SK-N-SH treated with all-trans-retinoic acid at 6 μM for 48 hours (cell line): Measurements from ENCODE around the gene NFATC4.

ENCODE experiments used
- ATAC-seq: fragments of 200-7000 bp; cut with Tn5 transposase; 3 replicates; pipeline ENCODE4 v1.9.1; 2020; ENCODE audit warnings: mild to moderate bottlenecking, moderate library complexity
- BACH2 ChIP-seq: fragments of 250-450 bp; sonication (Bioruptor Pico); IDR thresholded peaks from 2 replicates; pipeline ENCODE4 v1.9.0; 2021; ENCODE audit warnings: mild to moderate bottlenecking, borderline replicate concordance
- CSDC2 ChIP-seq: fragments of 250-450 bp; sonication (Bioruptor Pico); IDR thresholded peaks from 2 replicates; pipeline ENCODE4 v1.5.0; 2020; ENCODE audit warnings: mild to moderate bottlenecking, moderate library complexity
- ISL1 ChIP-seq: fragments of 250-450 bp; sonication (Bioruptor Pico); IDR thresholded peaks from 2 replicates; pipeline ENCODE4 v2.1.2; 2022; ENCODE audit warnings: mild to moderate bottlenecking, moderate library complexity
- PPARA ChIP-seq: fragments of 250-450 bp; sonication (Bioruptor Pico); IDR thresholded peaks from 2 replicates; pipeline ENCODE4 v1.5.0; 2020; ENCODE audit warnings: mild to moderate bottlenecking, borderline replicate concordance
- RARB ChIP-seq: fragments of 250-450 bp; sonication (Bioruptor Pico); IDR thresholded peaks from 2 replicates; pipeline ENCODE4 v1.8.0; 2021; ENCODE audit warnings: mild to moderate bottlenecking, moderate library complexity
- TCF4 ChIP-seq: fragments of 250-450 bp; sonication (Bioruptor Pico); IDR thresholded peaks from 2 replicates; pipeline ENCODE4 v1.8.0; 2021; ENCODE audit warnings: mild to moderate bottlenecking, moderate library complexity, borderline replicate concordance
- ZC3H10 ChIP-seq: fragments of 250-450 bp; sonication (Bioruptor Pico); IDR thresholded peaks from 2 replicates; pipeline ENCODE4 v1.5.1; 2021; ENCODE audit warnings: mild to moderate bottlenecking, moderate library complexity
- ZFP30 ChIP-seq: fragments of 450-650 bp; formaldehyde crosslinking; IDR thresholded peaks from 2 replicates; pipeline ENCODE4 v1.5.0; 2022; ENCODE audit warnings: mild to moderate bottlenecking, moderate library complexity
- ZNF565 ChIP-seq: fragments of 450-650 bp; formaldehyde crosslinking; conservative IDR thresholded peaks from 2 replicates; pipeline ENCODE4 v1.5.0; 2020; ENCODE audit warnings: low read depth, mild to moderate bottlenecking, moderate library complexity
- ZNF70 ChIP-seq: fragments of 450-650 bp; formaldehyde crosslinking; IDR thresholded peaks from 2 replicates; pipeline ENCODE4 v1.5.0; 2020; ENCODE audit warnings: mild to moderate bottlenecking, moderate library complexity
- TF ChIP-seq, protein P1 (sequence below): fragments of 250-450 bp; sonication (Bioruptor Pico); IDR thresholded peaks from 2 replicates; pipeline ENCODE4 v1.8.0; 2020; ENCODE audit warnings: mild to moderate bottlenecking, moderate library complexity, borderline replicate concordance
- TF ChIP-seq, protein P2 (sequence below): fragments of 250-450 bp; sonication (Bioruptor Pico); IDR thresholded peaks from 2 replicates; pipeline ENCODE4 v1.5.0; 2020; ENCODE audit warnings: mild to moderate bottlenecking, moderate library complexity
- TF ChIP-seq, protein P3 (sequence below): fragments of 250-450 bp; sonication (Bioruptor Pico); IDR thresholded peaks from 2 replicates; pipeline ENCODE4 v1.5.1; 2021; ENCODE audit warnings: mild to moderate bottlenecking, moderate library complexity
- TF ChIP-seq, protein P4 (sequence below): fragments of 250-450 bp; sonication (Bioruptor Pico); IDR thresholded peaks from 2 replicates; pipeline ENCODE4 v1.8.0; 2021; ENCODE audit warnings: low read depth, mild to moderate bottlenecking, moderate library complexity, borderline replicate concordance

Gene NFATC4

DNA sequence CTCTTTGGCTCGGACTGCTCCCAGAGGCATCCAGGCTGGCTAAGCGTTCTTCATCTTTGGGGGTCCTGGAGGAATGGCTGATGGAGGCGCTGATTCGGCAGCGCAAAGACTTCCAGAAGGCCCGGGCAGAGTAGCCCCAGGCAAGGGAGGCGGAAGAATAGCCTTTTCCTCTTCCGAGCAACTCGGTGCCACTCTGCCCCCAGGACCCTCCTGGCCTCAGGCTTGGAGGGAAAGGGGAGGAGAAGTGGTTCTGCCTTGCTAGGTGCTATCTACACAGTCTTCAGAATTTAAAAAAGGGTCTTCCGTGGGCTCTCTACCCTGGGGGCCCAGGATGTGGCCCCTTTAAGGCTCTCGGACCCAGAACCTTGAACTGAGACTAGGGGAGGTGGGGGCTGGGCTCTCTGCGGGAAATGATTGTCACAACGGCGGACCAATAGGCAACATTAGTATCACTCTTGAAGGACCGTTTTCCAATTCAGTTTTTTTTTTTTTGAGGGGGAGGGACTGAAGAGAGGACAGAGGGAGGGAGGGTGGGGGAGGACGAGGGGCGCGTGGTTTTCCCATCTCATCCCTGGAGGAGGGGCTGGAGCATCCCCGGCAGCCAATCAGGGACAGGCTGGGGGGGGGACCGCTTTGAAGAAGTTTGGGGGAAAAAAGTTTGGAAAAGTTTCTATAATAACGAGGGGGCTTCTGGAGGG, at the start of gene NFATC4:
Gene NFATC4, plus strand, starts transcription at position 671 of the 698 bp plus-strand sequence. CDS start 157 bp downstream, outside the sequence.
- no peak for TF ChIP-seq ZC3H10 (CRISPR knock-in tag)
- ATAC-seq, result peak; percentile 39

DNA sequence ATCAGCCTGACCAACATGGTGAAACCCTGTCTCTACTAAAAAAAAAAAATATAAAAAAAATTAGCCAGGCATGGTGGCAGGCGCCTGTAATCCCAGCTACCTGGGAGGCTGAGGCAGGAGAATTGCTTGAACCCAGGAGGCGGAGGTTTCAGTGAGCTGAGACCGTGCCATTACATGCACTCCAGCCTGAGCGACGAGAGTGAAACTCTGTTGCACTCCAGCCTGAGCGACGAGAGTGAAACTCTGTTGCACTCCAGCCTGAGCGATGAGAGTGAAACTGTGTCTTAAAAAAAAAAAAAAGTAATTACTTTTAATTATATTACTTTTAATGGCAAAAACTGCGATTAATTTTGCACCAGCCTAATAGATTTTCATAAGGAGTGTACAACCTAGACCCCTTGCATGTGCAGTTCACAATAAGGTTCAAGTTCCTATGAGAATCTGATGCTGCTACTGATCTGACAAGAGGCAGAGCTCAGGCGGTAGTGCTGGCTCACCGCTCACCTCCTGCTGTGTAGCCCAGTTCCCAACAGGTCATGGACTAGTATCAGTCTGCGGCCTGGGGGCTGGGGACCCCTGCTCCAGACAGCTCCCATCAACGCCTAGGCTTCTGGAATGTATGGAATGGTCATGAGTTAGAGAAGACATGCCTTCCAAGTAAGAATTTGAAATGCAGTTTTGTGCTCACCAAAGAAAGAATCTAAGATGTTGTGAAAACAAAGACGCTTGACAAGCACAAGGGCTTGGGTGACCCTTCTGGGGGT, 46.6 kb upstream of the NFATC4 start:
- no peak for TF ChIP-seq ZC3H10 (CRISPR knock-in tag)
- no peak for ATAC-seq

DNA sequence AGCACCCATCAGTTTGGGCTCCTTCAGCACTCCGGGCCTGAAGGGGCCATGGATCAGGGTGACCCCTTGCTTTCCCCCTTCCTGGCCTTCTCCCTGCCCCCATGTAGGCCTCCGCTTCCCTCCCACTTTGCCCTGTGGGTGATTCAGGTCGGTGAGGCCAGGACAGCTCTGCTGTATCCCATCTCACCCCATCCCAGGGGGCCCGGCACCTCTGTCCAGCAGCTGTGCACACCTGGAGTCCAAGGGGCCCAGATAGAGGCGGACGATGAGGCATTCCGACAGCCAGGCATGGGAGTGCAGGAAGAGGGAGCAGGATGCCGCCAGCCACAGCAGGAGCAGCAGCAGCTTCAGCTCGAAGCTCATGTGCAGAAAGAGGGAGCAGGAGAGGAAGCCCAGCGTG, 45.3 kb upstream of the NFATC4 start:
- no peak for TF ChIP-seq ZC3H10 (CRISPR knock-in tag)
- no peak for TF ChIP-seq BACH2
- TF ChIP-seq, protein P1, sequence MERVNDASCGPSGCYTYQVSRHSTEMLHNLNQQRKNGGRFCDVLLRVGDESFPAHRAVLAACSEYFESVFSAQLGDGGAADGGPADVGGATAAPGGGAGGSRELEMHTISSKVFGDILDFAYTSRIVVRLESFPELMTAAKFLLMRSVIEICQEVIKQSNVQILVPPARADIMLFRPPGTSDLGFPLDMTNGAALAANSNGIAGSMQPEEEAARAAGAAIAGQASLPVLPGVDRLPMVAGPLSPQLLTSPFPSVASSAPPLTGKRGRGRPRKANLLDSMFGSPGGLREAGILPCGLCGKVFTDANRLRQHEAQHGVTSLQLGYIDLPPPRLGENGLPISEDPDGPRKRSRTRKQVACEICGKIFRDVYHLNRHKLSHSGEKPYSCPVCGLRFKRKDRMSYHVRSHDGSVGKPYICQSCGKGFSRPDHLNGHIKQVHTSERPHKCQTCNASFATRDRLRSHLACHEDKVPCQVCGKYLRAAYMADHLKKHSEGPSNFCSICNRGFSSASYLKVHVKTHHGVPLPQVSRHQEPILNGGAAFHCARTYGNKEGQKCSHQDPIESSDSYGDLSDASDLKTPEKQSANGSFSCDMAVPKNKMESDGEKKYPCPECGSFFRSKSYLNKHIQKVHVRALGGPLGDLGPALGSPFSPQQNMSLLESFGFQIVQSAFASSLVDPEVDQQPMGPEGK (CRISPR knock-in tag), result no peak
- no peak for TF ChIP-seq PPARA (CRISPR knock-in tag)
- no peak for TF ChIP-seq TCF4
- TF ChIP-seq ZFP30 (CRISPR knock-in tag), result no peak
- TF ChIP-seq, protein P2, sequence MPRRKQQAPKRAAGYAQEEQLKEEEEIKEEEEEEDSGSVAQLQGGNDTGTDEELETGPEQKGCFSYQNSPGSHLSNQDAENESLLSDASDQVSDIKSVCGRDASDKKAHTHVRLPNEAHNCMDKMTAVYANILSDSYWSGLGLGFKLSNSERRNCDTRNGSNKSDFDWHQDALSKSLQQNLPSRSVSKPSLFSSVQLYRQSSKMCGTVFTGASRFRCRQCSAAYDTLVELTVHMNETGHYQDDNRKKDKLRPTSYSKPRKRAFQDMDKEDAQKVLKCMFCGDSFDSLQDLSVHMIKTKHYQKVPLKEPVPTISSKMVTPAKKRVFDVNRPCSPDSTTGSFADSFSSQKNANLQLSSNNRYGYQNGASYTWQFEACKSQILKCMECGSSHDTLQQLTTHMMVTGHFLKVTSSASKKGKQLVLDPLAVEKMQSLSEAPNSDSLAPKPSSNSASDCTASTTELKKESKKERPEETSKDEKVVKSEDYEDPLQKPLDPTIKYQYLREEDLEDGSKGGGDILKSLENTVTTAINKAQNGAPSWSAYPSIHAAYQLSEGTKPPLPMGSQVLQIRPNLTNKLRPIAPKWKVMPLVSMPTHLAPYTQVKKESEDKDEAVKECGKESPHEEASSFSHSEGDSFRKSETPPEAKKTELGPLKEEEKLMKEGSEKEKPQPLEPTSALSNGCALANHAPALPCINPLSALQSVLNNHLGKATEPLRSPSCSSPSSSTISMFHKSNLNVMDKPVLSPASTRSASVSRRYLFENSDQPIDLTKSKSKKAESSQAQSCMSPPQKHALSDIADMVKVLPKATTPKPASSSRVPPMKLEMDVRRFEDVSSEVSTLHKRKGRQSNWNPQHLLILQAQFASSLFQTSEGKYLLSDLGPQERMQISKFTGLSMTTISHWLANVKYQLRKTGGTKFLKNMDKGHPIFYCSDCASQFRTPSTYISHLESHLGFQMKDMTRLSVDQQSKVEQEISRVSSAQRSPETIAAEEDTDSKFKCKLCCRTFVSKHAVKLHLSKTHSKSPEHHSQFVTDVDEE (CRISPR knock-in tag), result no peak
- TF ChIP-seq, protein P3, sequence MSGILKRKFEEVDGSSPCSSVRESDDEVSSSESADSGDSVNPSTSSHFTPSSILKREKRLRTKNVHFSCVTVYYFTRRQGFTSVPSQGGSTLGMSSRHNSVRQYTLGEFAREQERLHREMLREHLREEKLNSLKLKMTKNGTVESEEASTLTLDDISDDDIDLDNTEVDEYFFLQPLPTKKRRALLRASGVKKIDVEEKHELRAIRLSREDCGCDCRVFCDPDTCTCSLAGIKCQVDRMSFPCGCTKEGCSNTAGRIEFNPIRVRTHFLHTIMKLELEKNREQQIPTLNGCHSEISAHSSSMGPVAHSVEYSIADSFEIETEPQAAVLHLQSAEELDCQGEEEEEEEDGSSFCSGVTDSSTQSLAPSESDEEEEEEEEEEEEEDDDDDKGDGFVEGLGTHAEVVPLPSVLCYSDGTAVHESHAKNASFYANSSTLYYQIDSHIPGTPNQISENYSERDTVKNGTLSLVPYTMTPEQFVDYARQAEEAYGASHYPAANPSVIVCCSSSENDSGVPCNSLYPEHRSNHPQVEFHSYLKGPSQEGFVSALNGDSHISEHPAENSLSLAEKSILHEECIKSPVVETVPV (CRISPR knock-in tag), result no peak
- no peak for TF ChIP-seq ISL1 (CRISPR knock-in tag)
- TF ChIP-seq, protein P4, sequence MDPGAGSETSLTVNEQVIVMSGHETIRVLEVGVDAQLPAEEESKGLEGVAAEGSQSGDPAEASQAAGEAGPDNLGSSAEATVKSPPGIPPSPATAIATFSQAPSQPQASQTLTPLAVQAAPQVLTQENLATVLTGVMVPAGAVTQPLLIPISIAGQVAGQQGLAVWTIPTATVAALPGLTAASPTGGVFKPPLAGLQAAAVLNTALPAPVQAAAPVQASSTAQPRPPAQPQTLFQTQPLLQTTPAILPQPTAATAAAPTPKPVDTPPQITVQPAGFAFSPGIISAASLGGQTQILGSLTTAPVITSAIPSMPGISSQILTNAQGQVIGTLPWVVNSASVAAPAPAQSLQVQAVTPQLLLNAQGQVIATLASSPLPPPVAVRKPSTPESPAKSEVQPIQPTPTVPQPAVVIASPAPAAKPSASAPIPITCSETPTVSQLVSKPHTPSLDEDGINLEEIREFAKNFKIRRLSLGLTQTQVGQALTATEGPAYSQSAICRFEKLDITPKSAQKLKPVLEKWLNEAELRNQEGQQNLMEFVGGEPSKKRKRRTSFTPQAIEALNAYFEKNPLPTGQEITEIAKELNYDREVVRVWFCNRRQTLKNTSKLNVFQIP (CRISPR knock-in tag), result no peak
- no peak for TF ChIP-seq CSDC2 (CRISPR knock-in tag)
- no peak for TF ChIP-seq ZNF70 (CRISPR knock-in tag)
- TF ChIP-seq RARB (CRISPR knock-in tag), result no peak
- no peak for ATAC-seq

DNA sequence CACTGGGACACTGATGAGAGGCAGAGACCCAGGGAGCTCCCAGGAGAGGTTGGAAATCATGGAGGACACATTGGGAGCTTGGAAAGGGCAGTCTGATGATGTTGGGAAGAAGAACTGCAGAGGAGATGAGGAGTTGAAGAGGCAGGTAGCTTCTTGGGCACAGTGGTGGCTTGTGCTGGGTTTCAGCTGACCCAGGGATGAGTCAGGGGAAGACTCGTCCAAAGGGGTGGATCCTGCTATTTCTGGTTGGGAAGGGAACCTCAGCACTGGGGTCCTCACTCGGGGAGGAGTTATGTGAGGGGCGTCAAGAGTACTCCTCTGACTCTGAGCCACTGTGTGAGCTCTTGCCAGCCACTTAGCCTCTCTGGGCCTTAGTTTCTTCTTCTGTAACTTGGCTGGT, 44.6 kb upstream of the NFATC4 start:
- TF ChIP-seq, protein P4 (CRISPR knock-in tag), result no peak
- no peak for TF ChIP-seq ZNF565 (CRISPR knock-in tag)
- TF ChIP-seq, protein P2 (CRISPR knock-in tag), result no peak
- TF ChIP-seq, protein P3 (CRISPR knock-in tag), result no peak
- TF ChIP-seq, protein P1 (CRISPR knock-in tag), result no peak
- no peak for ATAC-seq
